HepG2 (cell line): ENCODE measurements around the gene TM6SF1. TPM values are rescaled to one million over a fixed set of nuclear protein-coding genes. Genes with fewer than 3 reads are reported as not detected.

Source experiments
- ATAC-seq: fragments of 200-7000 bp; cut with Tn5 transposase; 3 replicates; pipeline ENCODE4 v1.9.1; 2020; ENCODE audit warnings: mild to moderate bottlenecking, moderate library complexity
- BruUV-seq: library from RNA; stranded (reverse); fragments of 400-500 nt; replicated peaks from 2 replicates; lab custom pipeline; 2021; lab: Mats Ljungman, UMichigan
- CTCF ChIA-PET: fragments of 300-600 bp; formaldehyde crosslinking; extraction: SDS; loops from one replicate; lab custom pipeline; 2021; ENCODE audit warnings: low total read pairs, inconsistent platforms, low intra/inter-chr PET ratio; lab: Yijun Ruan, JAX
- POLR2A ChIA-PET: fragments of 350-600 bp; sonication (Branson Sonifier 250); formaldehyde crosslinking; loops from one replicate; lab custom pipeline; 2020; ENCODE audit warnings: antibody characterized with exemption, inconsistent platforms; lab: Yijun Ruan, JAX
- DNase-seq: peaks from one replicate; pipeline ENCODE4 v3.0.0-alpha.2; 2015; ENCODE audit warnings: low spot score
- FAIRE-seq: peaks from 3 replicates; lab custom pipeline; 2011; peaks lifted over from hg19 to GRCh38; lab: Jason Lieb, UNC
- H2AFZ ChIP-seq: one replicate; pipeline ENCODE4 v1.6.1; 2011; ENCODE audit warnings: low read length, inconsistent platforms
- H3K27ac ChIP-seq: fragments of 300-600 bp; 3 replicates; pipeline ENCODE4 v1.8.0; 2011; ENCODE audit warnings: mixed run types, mild to moderate bottlenecking, mixed read lengths, low read length, inconsistent platforms; ENCODE audit not compliant: insufficient read depth; ENCODE audit errors: extremely low read length
- H3K27me3 ChIP-seq, 2 experiments: fragments of 200-600 bp in 1 of 2; 2 replicates in 1 of 2; 3 replicates in 1 of 2; pipeline versions ENCODE4 v1.6.0 to v1.8.0; 2011; ENCODE audit warnings: low read length in 2 of 2, mild to moderate bottlenecking in 2 of 2, moderate library complexity in 2 of 2, inconsistent platforms in 1 of 2; ENCODE audit not compliant: insufficient read depth in 2 of 2, control insufficient read depth in 1 of 2
- H3K36me3 ChIP-seq, 2 experiments: fragments of 200-600 bp in 1 of 2; replicated peaks in 1 of 2; 2 replicates in 1 of 2; 3 replicates in 1 of 2; pipeline versions ENCODE4 v1.5.1 to v1.8.0; 2011; ENCODE audit warnings: low read length in 2 of 2, inconsistent platforms in 1 of 2; ENCODE audit not compliant: insufficient read depth in 2 of 2, control insufficient read depth in 1 of 2
- H3K4me1 ChIP-seq: 2 replicates; pipeline ENCODE4 v1.5.1; 2012; ENCODE audit warnings: low read length, inconsistent platforms; ENCODE audit not compliant: insufficient read depth
- H3K4me2 ChIP-seq: 2 replicates; pipeline ENCODE4 v1.6.0; 2011; ENCODE audit warnings: low read depth, low read length, inconsistent platforms
- H3K4me3 ChIP-seq, 3 experiments: fragments of 200-600 bp in 1 of 3; sonication (generic), shearing (Covaris generic) in 1 of 3; replicated peaks in 1 of 3; 2 replicates each; pipeline ENCODE4 v1.5.1; 2011 to 2016; ENCODE audit warnings: low read length in 3 of 3, inconsistent platforms in 2 of 3, low read depth in 2 of 3, mild to moderate bottlenecking in 2 of 3, control low read depth in 1 of 3, mixed read lengths in 1 of 3; ENCODE audit not compliant: insufficient read depth in 1 of 3
- H3K79me2 ChIP-seq: one replicate; pipeline ENCODE4 v1.6.1; 2011; ENCODE audit warnings: low read length, inconsistent platforms; ENCODE audit not compliant: insufficient read depth
- H3K9ac ChIP-seq: 2 replicates; pipeline ENCODE4 v1.6.0; 2011; ENCODE audit warnings: mild to moderate bottlenecking, low read depth, low read length, inconsistent platforms; ENCODE audit not compliant: insufficient read depth
- H3K9me3 ChIP-seq: 2 replicates; pipeline ENCODE4 v1.5.1; 2012; ENCODE audit warnings: mild to moderate bottlenecking, low read length
- H4K20me1 ChIP-seq: 2 replicates; pipeline ENCODE4 v1.6.0; 2011; ENCODE audit warnings: inconsistent platforms, mild to moderate bottlenecking, low read length, moderate library complexity; ENCODE audit not compliant: insufficient read depth
- CENPT ChIP-seq: sonication (generic); formaldehyde crosslinking; IDR thresholded peaks from 2 replicates; pipeline ENCODE4 v1.8.0; 2022; ENCODE audit warnings: low read depth, mild to moderate bottlenecking, moderate library complexity, missing genetic modification reagents
- CREM ChIP-seq, 2 experiments: sonication (generic) in 1 of 2; formaldehyde crosslinking in 1 of 2; IDR thresholded peaks; 2 replicates each; pipeline versions ENCODE4 v1.4.0 to v1.6.1; 2016 to 2020; ENCODE audit warnings: antibody characterized with exemption in 1 of 2, mild to moderate bottlenecking in 1 of 2, missing genetic modification reagents in 1 of 2
- FOSL1 ChIP-seq: sonication (generic); formaldehyde crosslinking; IDR thresholded peaks from 2 replicates; pipeline ENCODE4 v1.9.0; 2021; ENCODE audit warnings: missing genetic modification reagents, borderline replicate concordance
- FOXO4 ChIP-seq: sonication (generic); formaldehyde crosslinking; conservative IDR thresholded peaks from 2 replicates; pipeline ENCODE4 v1.8.1; 2023; ENCODE audit warnings: missing genetic modification reagents
- HMG20B ChIP-seq: conservative IDR thresholded peaks from 2 replicates; pipeline ENCODE4 v1.6.1; 2016; ENCODE audit warnings: missing genetic modification reagents, missing compliant biosample characterization
- KLF11 ChIP-seq: IDR thresholded peaks from 2 replicates; pipeline ENCODE4 v1.6.1; 2016; ENCODE audit warnings: missing compliant biosample characterization
- SRSF1 ChIP-seq: fragments of 200-400 bp; formaldehyde crosslinking; optimal IDR thresholded peaks from 2 replicates; pipeline ENCODE3; 2017; ENCODE audit warnings: mild to moderate bottlenecking, low read depth, low read length, moderate library complexity
- ZHX2 ChIP-seq, 2 experiments: sonication (generic) in 1 of 2; formaldehyde crosslinking in 1 of 2; IDR thresholded peaks; 2 replicates each; pipeline versions ENCODE4 v1.6.1 to v1.9.0; 2014 to 2022; ENCODE audit warnings: antibody characterized with exemption in 1 of 2, borderline replicate concordance in 1 of 2, inconsistent platforms in 1 of 2, low read depth in 1 of 2, missing genetic modification reagents in 1 of 2
- ZNF143 ChIP-seq: sonication (generic); formaldehyde crosslinking; IDR thresholded peaks from 2 replicates; pipeline ENCODE4 v1.4.0; 2020; ENCODE audit warnings: missing genetic modification reagents
- ZNF205 ChIP-seq: IDR thresholded peaks from 2 replicates; pipeline ENCODE4 v1.6.1; 2018; ENCODE audit warnings: missing biosample characterization, missing genetic modification reagents
- ZNF263 ChIP-seq: sonication (generic); formaldehyde crosslinking; IDR thresholded peaks from 2 replicates; pipeline ENCODE4 v1.4.0; 2020; ENCODE audit warnings: missing genetic modification reagents
- ZNF331 ChIP-seq: sonication (generic); formaldehyde crosslinking; IDR thresholded peaks from 2 replicates; pipeline ENCODE4 v1.4.0; 2020; ENCODE audit warnings: missing genetic modification reagents
- WGBS: methylation state at CpG from one replicate; pipeline ENCODE4 v1.1.6; 2017; ENCODE audit warnings: low lambda C conversion rate; 5-methylcytosine and 5-hydroxymethylcytosine counted together
- in situ Hi-C: cut with HindIII; loops from 2 replicates; pipeline ENCODE4 v1.10.0; 2017; ENCODE audit warnings: low pct_unique_long_range_greater_than_20kb; ENCODE audit not compliant: extremely low pct_ligation_motif_present
- intact Hi-C: fragments of 100-400 bp; cut with micrococcal nuclease; formaldehyde crosslinking; loops from one replicate; pipeline ENCODE4 v1.10.0; 2022; ENCODE audit not compliant: unreplicated experiment
- polyA plus RNA-seq, 8 experiments: library from polyadenylated mRNA; depleted of rRNA in 3 of 8; stranded (reverse) in 7 of 8; unstranded in 1 of 8; fragments of >200 nt; fragmentation: Illumina TruSeq in 4 of 8; extraction: Trizol in 4 of 8; gene quantifications; 2 replicates each; pipeline versions ENCODE4 v1.2.1 to v1.2.3, GENCODE V29; 2011 to 2016; ENCODE audit warnings: low read depth in 4 of 8, missing spikeins in 1 of 8, mixed read lengths in 1 of 8; ENCODE audit not compliant: insufficient read depth in 1 of 8
- total RNA-seq, 5 experiments: library from RNA; depleted of rRNA; stranded (reverse); fragments of >200 nt; fragmentation: Illumina TruSeq; extraction: Trizol; gene quantifications; 2 replicates each; pipeline ENCODE4 v1.2.3, GENCODE V29; 2016; ENCODE audit warnings: low read depth in 1 of 5

TM6SF1 gene
- total and polyA plus RNA-seq, 2 of the 13 experiments (the other 11 are each of a cell fraction or from before 2014, with no cell fraction given): not detected

GRCh38 chr15:83112956-83113299, 5.5 kb downstream of the TM6SF1 start:
- H3K27ac ChIP-seq: no peak overlapping the region
- FAIRE-seq: no peak

More at GRCh38 chr15:83112956-83113299, 5.5 kb downstream of the TM6SF1 start:
- Histone ChIP-seq H3K36me3 (no peaks in the 10 kb centered on the region), H2AFZ (no peak overlapping the region), H3K4me3 (no peak overlapping the region), H3K27me3 (peaks cover 2 to 48% of the 10 kb centered on the region in 2 experiments; a peak in 3 of 5 replicates), H3K9me3 (no peaks in the 10 kb centered on the region), H3K4me1 (no peaks in the 10 kb centered on the region), H3K4me2 (no peak overlapping the region), H4K20me1 (no peaks in the 10 kb centered on the region), H3K79me2 (no peaks in the 10 kb centered on the region), H3K9ac (no peak overlapping the region)
- intact Hi-C loops (no loop called here), in situ Hi-C loops (no loop called here)
- 0% methylated on average over 1 of the region's 3 CpGs for WGBS
- ATAC-seq (no peak), DNase-seq (no peak)
- no TSS peak for BruUV-seq
- no peak for TF ChIP-seq KLF11 (CRISPR knock-in tag)
- no peak for TF ChIP-seq ZHX2 (IDR thresholded peaks at IDR 0.05; ENCODE audit: low read depth)
- no peak for TF ChIP-seq ZHX2 (CRISPR knock-in tag; IDR thresholded peaks at IDR 0.05; ENCODE audit: borderline replicate concordance)
- no peak for TF ChIP-seq FOXO4 (CRISPR knock-in tag)
- TF ChIP-seq ZNF263 (CRISPR knock-in tag): no peak
- TF ChIP-seq FOSL1: no peak
- TF ChIP-seq HMG20B (CRISPR knock-in tag): no peak
- no peak for TF ChIP-seq CREM (IDR thresholded peaks at IDR 0.05)
- TF ChIP-seq CREM (CRISPR knock-in tag; IDR thresholded peaks at IDR 0.05): no peak
- TF ChIP-seq ZNF143 (CRISPR knock-in tag): no peak
- TF ChIP-seq SRSF1: no peak
- no peak for TF ChIP-seq CENPT
- TF ChIP-seq ZNF205 (CRISPR knock-in tag): no peak
- no peak for TF ChIP-seq ZNF331
- POLR2A ChIA-PET: no interaction called here
- CTCF ChIA-PET: no interaction called here
